ENCODE results near the gene TGFB2.

- no peak for TF ChIP-seq ATF2 (CRISPR knock-in tag; IDR thresholded peaks at IDR 0.05; ENCODE audit: borderline replicate concordance, low read depth)
- no peak for TF ChIP-seq FOXP4 (CRISPR knock-in tag; IDR thresholded peaks at IDR 0.05)
- no peak for TF ChIP-seq AFF4 (CRISPR knock-in tag; IDR thresholded peaks at IDR 0.05; ENCODE audit: borderline replicate concordance)
- TF ChIP-seq CTCF (IDR thresholded peaks at IDR 0.05), result no peak
- TF ChIP-seq ZNF532 (CRISPR knock-in tag; IDR thresholded peaks at IDR 0.05; ENCODE audit: borderline replicate concordance), result no peak
- no peak for TF ChIP-seq FOXK1 (CRISPR knock-in tag; IDR thresholded peaks at IDR 0.05)
- TF ChIP-seq JUN (CRISPR knock-in tag; IDR thresholded peaks at IDR 0.05), result no peak
- TF ChIP-seq ESRRA (CRISPR knock-in tag; IDR thresholded peaks at IDR 0.05; ENCODE audit: borderline replicate concordance), result no peak
- no peak for TF ChIP-seq E2F5 (CRISPR knock-in tag; IDR thresholded peaks at IDR 0.05)
- no peak for TF ChIP-seq GTF2I (CRISPR knock-in tag; conservative IDR thresholded peaks at IDR 0.05)
- no peak for TF ChIP-seq MAX (CRISPR knock-in tag; IDR thresholded peaks at IDR 0.05)
- no peak for TF ChIP-seq JAZF1 (CRISPR knock-in tag; IDR thresholded peaks at IDR 0.05)
- no peak for TF ChIP-seq SP1 (CRISPR knock-in tag; conservative IDR thresholded peaks at IDR 0.05)
Measured at GRCh38 chr1:218342091-218342490, 3.0 kb upstream of the TGFB2 start.

Measured in WTC11 (cell line).